HepG2 (cell line): Measurements from ENCODE around the gene UNC50. TPM values are rescaled to one million over a fixed set of nuclear protein-coding genes. Genes with fewer than 3 reads are reported as not detected.
A peak's percentile ranks its signal among the peaks of the same experiment; 100 is the strongest.

Source experiments
- BRF2 ChIP-seq: sonication (generic); formaldehyde crosslinking; IDR thresholded peaks from 2 replicates; pipeline ENCODE4 v1.8.1; 2022; ENCODE audit warnings: mild to moderate bottlenecking, missing genetic modification reagents
- EZH2 ChIP-seq: conservative IDR thresholded peaks from 2 replicates; pipeline ENCODE4 v1.6.1; 2012; ENCODE audit warnings: mild to moderate bottlenecking, low read depth, low read length, moderate library complexity
- HDAC2 ChIP-seq: sonication (generic); formaldehyde crosslinking; IDR thresholded peaks from 2 replicates; pipeline ENCODE4 v1.4.0; 2020; ENCODE audit warnings: missing genetic modification reagents
- IKZF4 ChIP-seq: sonication (generic); formaldehyde crosslinking; IDR thresholded peaks from 2 replicates; pipeline ENCODE4 v1.5.1; 2020; ENCODE audit warnings: borderline replicate concordance, mild to moderate bottlenecking, low read depth, missing genetic modification reagents; ENCODE audit errors: not compliant biosample characterization
- ISX ChIP-seq: sonication (generic); formaldehyde crosslinking; conservative IDR thresholded peaks from 2 replicates; pipeline ENCODE4 v1.5.0; 2020; ENCODE audit warnings: missing genetic modification reagents
- MAFF ChIP-seq: IDR thresholded peaks from 2 replicates; pipeline ENCODE4 v1.6.1; 2011; ENCODE audit warnings: low read depth, low read length, improper control_type of control experiment
- NR2F6 ChIP-seq, 2 experiments: IDR thresholded peaks; 2 replicates each; pipeline ENCODE4 v1.6.1; 2016; ENCODE audit warnings: antibody characterized with exemption in 1 of 2, mild to moderate bottlenecking in 1 of 2
- SMAD1 ChIP-seq: sonication (generic); formaldehyde crosslinking; IDR thresholded peaks from 2 replicates; pipeline ENCODE4 v1.4.0; 2020; ENCODE audit warnings: missing genetic modification reagents, low read depth, mild to moderate bottlenecking, borderline replicate concordance
- SMYD3 ChIP-seq: sonication (generic); formaldehyde crosslinking; IDR thresholded peaks from 2 replicates; pipeline ENCODE4 v1.8.1; 2023; ENCODE audit warnings: mild to moderate bottlenecking, missing genetic modification reagents
- SP5 ChIP-seq: IDR thresholded peaks from 2 replicates; pipeline ENCODE4 v1.6.1; 2016; ENCODE audit warnings: low read depth, borderline replicate concordance
- TEF ChIP-seq: sonication (generic); formaldehyde crosslinking; IDR thresholded peaks from 2 replicates; pipeline ENCODE4 v1.5.0; 2020; ENCODE audit warnings: missing genetic modification reagents
- TFAP4 ChIP-seq: sonication (generic); IDR thresholded peaks from 2 replicates; pipeline ENCODE4 v1.6.1; 2016; ENCODE audit warnings: low read depth, borderline replicate concordance
- ZNF101 ChIP-seq: sonication (generic); formaldehyde crosslinking; IDR thresholded peaks from 2 replicates; pipeline ENCODE4 v1.4.0; 2020; ENCODE audit warnings: mild to moderate bottlenecking, low read depth, missing genetic modification reagents, borderline replicate concordance
- ZNF136 ChIP-seq: sonication (generic); formaldehyde crosslinking; IDR thresholded peaks from 2 replicates; pipeline ENCODE4 v1.8.1; 2022; ENCODE audit warnings: low read depth, mild to moderate bottlenecking, moderate library complexity, missing genetic modification reagents
- ZNF142 ChIP-seq: sonication (generic); formaldehyde crosslinking; IDR thresholded peaks from 2 replicates; pipeline ENCODE4 v1.4.0; 2020; ENCODE audit warnings: missing genetic modification reagents
- ZNF337 ChIP-seq: sonication (generic); formaldehyde crosslinking; IDR thresholded peaks from 2 replicates; pipeline ENCODE4 v1.5.1; 2020; ENCODE audit warnings: missing genetic modification reagents, low read depth, mild to moderate bottlenecking, borderline replicate concordance
- ZNF446 ChIP-seq: sonication (generic); formaldehyde crosslinking; IDR thresholded peaks from 2 replicates; pipeline ENCODE4 v1.5.0; 2020; ENCODE audit warnings: mild to moderate bottlenecking, missing genetic modification reagents
- ZNF552 ChIP-seq: sonication (generic); formaldehyde crosslinking; IDR thresholded peaks from 2 replicates; pipeline ENCODE4 v1.9.0; 2022; ENCODE audit warnings: missing genetic modification reagents, mild to moderate bottlenecking, borderline replicate concordance
- ZNF556 ChIP-seq: sonication (generic); formaldehyde crosslinking; IDR thresholded peaks from 2 replicates; pipeline ENCODE4 v1.4.0; 2020; ENCODE audit warnings: mild to moderate bottlenecking, missing genetic modification reagents, borderline replicate concordance
- ZNF850 ChIP-seq: sonication (generic); formaldehyde crosslinking; conservative IDR thresholded peaks from 2 replicates; pipeline ENCODE4 v1.9.0; 2021; ENCODE audit warnings: mild to moderate bottlenecking, missing genetic modification reagents
- polyA plus RNA-seq, 8 experiments: library from polyadenylated mRNA; depleted of rRNA in 3 of 8; stranded (reverse) in 7 of 8; unstranded in 1 of 8; fragments of >200 nt; fragmentation: Illumina TruSeq in 4 of 8; extraction: Trizol in 4 of 8; gene quantifications; 2 replicates each; pipeline versions ENCODE4 v1.2.1 to v1.2.3, GENCODE V29; 2011 to 2016; ENCODE audit warnings: low read depth in 4 of 8, missing spikeins in 1 of 8, mixed read lengths in 1 of 8; ENCODE audit not compliant: insufficient read depth in 1 of 8
- total RNA-seq, 5 experiments: library from RNA; depleted of rRNA; stranded (reverse); fragments of >200 nt; fragmentation: Illumina TruSeq; extraction: Trizol; gene quantifications; 2 replicates each; pipeline ENCODE4 v1.2.3, GENCODE V29; 2016; ENCODE audit warnings: low read depth in 1 of 5

The UNC50 gene
- total and polyA plus RNA-seq, 2 of the 13 experiments (the other 11 are each of a cell fraction or from before 2014, with no cell fraction given), result 92.6 to 95.6 TPM

GRCh38 chr2:98608116-98608961 lies at the start of gene UNC50, which contains the start of gene COA5 (continued):
- TF ChIP-seq ZNF142 (CRISPR knock-in tag), result 0 out of 2 replicates have a peak, but pooled peaks have one; percentile 24
- 0 out of 2 replicates have a peak, but pooled peaks have one; percentile 47 for TF ChIP-seq ZNF101
- TF ChIP-seq SMAD1 (CRISPR knock-in tag), result peak; percentile 90; the same call in 1 of the 2 replicates
- TF ChIP-seq TFAP4, result peak; percentile 36; the same call in 1 of the 2 replicates
- peak; percentile 65; the same call in 1 of the 2 replicates for TF ChIP-seq SMYD3 (CRISPR knock-in tag)
- peak; percentile 93 for TF ChIP-seq ZNF446 (CRISPR knock-in tag)
- peak; percentile 88 for TF ChIP-seq ZNF136 (CRISPR knock-in tag)
- TF ChIP-seq ZNF552 (CRISPR knock-in tag), result peak; percentile 80
- TF ChIP-seq ZNF556, result peak; percentile 87
- TF ChIP-seq BRF2 (CRISPR knock-in tag), result peak; percentile 96
- TF ChIP-seq IKZF4 (CRISPR knock-in tag), result peak; percentile 97
- TF ChIP-seq ISX (CRISPR knock-in tag), result no peak
- peak; percentile 99 for TF ChIP-seq ZNF337 (CRISPR knock-in tag)
- peak; percentile 90 for TF ChIP-seq HDAC2 (CRISPR knock-in tag)
- TF ChIP-seq NR2F6 (IDR thresholded peaks at IDR 0.05), result no peak
- peak; percentile 65; the same call in 1 of the 2 replicates for TF ChIP-seq NR2F6 (CRISPR knock-in tag; IDR thresholded peaks at IDR 0.05)
- no peak for TF ChIP-seq EZH2
- no peak for TF ChIP-seq SP5 (CRISPR knock-in tag)
- TF ChIP-seq ZNF850, result peak; percentile 67; the same call in 1 of the 2 replicates
- peak; percentile 42 for TF ChIP-seq TEF (CRISPR knock-in tag)
- TF ChIP-seq MAFF, result no peak; the same call in 1 of the 2 replicates
